HG03175 (cell line): ENCODE measurements around the gene CLEC4G.

Experiments
- ATAC-seq: cut with Tn5 transposase; IDR thresholded peaks from one replicate; pipeline ENCODE4 v1.9.1; 2021; ENCODE audit warnings: mild to moderate bottlenecking, moderate library complexity; ENCODE audit not compliant: unreplicated experiment

Gene CLEC4G

GRCh38 chr19:7699003-7699402 is 32.9 kb downstream of the CLEC4G start:
- no peak for ATAC-seq

- no peak for ATAC-seq
These were observed 33.3 kb downstream of the CLEC4G start for GRCh38 chr19:7698583-7698982.

- ATAC-seq: no peak
These were observed 34.1 kb downstream of the CLEC4G start for GRCh38 chr19:7697721-7698287.

GRCh38 chr19:7694499-7694898 is 37.4 kb downstream of the CLEC4G start:
- no peak for ATAC-seq

GRCh38 chr19:7692417-7693088 is 39.4 kb downstream of the CLEC4G start:
- ATAC-seq: no peak

GRCh38 chr19:7691497-7691896 is 40.4 kb downstream of the CLEC4G start:
- ATAC-seq: no peak

- ATAC-seq: no peak
These were observed 41.1 kb downstream of the CLEC4G start for GRCh38 chr19:7690779-7691258.

- ATAC-seq: no peak
These were observed 42.7 kb downstream of the CLEC4G start for GRCh38 chr19:7689165-7689564.

GRCh38 chr19:7687177-7687576 is 44.7 kb downstream of the CLEC4G start:
- ATAC-seq: no peak

GRCh38 chr19:7685546-7686445 is 46.1 kb downstream of the CLEC4G start:
- ATAC-seq: no peak

- ATAC-seq: no peak
These were observed 49.6 kb downstream of the CLEC4G start for GRCh38 chr19:7682175-7682855.

- peak; percentile 36 for ATAC-seq
These were observed 50.4 kb downstream of the CLEC4G start for GRCh38 chr19:7681340-7682174.

GRCh38 chr19:7680606-7681339 is 51.1 kb downstream of the CLEC4G start, which contains the start of gene TRAPPC5:
Gene TRAPPC5 (plus strand): TSS chr19:7680833. CDS start chr19:7682254, 1,421 bp downstream.
- peak; percentile 62 for ATAC-seq

GRCh38 chr19:7679771-7680605 is 51.9 kb downstream of the CLEC4G start:
- ATAC-seq: no peak

- no peak for ATAC-seq
These were observed 52.7 kb downstream of the CLEC4G start for GRCh38 chr19:7678971-7679751.
